Measurements from ENCODE around the gene PRKCE. TPM values are rescaled to one million over a fixed set of nuclear protein-coding genes. Genes with fewer than 3 reads are reported as not detected.

The PRKCE gene
- total RNA-seq, 6 experiments from 2014 or later, result 5.2 to 18.8 (median 11.0) TPM

DNA sequence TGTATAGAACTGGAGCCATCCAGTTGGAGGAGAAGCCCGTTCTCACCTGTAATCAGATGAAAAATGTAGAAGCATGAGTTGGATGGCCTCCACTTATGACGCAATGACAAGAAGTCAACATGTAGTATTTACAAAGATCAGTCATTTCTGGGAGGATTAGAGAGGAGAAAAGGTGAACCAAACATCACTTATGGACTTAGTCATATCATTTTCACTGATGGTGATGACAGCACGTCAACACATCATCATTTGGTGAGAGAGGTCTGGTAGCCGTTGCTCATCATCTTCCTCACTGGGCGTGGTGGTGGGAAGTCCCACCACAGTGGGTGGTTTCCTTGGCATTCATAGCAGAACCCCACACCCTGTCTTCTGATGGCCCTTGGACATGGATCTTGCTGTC lies 381.5 kb downstream of the PRKCE start:
- 25% methylated on average over 2 of the region's 5 CpGs for WGBS (ENCODE audit: insufficient coverage, low coverage, low lambda C conversion rate, missing lambda C conversion rate)
- intact Hi-C loops (cut with DNase I), result no loop called here
- TF ChIP-seq, protein P1, sequence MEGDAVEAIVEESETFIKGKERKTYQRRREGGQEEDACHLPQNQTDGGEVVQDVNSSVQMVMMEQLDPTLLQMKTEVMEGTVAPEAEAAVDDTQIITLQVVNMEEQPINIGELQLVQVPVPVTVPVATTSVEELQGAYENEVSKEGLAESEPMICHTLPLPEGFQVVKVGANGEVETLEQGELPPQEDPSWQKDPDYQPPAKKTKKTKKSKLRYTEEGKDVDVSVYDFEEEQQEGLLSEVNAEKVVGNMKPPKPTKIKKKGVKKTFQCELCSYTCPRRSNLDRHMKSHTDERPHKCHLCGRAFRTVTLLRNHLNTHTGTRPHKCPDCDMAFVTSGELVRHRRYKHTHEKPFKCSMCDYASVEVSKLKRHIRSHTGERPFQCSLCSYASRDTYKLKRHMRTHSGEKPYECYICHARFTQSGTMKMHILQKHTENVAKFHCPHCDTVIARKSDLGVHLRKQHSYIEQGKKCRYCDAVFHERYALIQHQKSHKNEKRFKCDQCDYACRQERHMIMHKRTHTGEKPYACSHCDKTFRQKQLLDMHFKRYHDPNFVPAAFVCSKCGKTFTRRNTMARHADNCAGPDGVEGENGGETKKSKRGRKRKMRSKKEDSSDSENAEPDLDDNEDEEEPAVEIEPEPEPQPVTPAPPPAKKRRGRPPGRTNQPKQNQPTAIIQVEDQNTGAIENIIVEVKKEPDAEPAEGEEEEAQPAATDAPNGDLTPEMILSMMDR (IDR thresholded peaks at IDR 0.05), result no peak
- TF ChIP-seq POLR2A (IDR thresholded peaks at IDR 0.05), result no peak
- Histone ChIP-seq H3K4me1 (peaks cover 0 to 60% (median 30%) of the 10 kb centered on the region in 4 donors), H3K9me3 (no peaks in the 10 kb centered on the region), H3K4me3 (no peak overlapping the region), H3K27ac (peak overlapping the region in 1 of 3 donors; percentile 36), H3K36me3 (no peaks in the 10 kb centered on the region), H3K27me3 (no peaks in the 10 kb centered on the region)
- DNase-seq, result no peak
- peak in 3 of 4 donors; percentile 28 to 54 (median 51) for ATAC-seq

DNA sequence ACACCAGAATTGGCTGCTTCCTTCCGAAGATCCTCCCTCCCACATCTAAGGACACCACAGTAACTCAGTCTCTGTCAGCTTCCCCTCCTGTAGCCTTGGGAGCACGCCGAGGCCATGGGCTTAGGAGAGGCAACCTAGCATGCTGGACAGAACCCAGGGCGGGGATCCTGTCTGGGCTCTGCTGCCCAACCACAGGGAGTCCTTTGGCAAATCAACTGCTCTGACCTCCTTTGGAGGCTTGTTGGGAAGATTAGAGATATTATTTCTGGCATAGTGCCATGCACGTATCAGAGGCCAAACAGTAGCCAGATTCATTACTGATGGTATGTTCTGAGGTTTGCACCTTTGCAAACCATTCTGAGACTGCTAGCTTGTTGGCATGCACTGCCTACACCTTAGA lies 383.1 kb downstream of the PRKCE start:
- ATAC-seq (peak in 3 of 4 donors; percentile 15 to 74 (median 39)), DNase-seq (peak in 1 of 3 donors; percentile 37)
- 62% methylated on average over 5 of the region's 5 CpGs for WGBS (ENCODE audit: insufficient coverage, low coverage, low lambda C conversion rate, missing lambda C conversion rate)
- H3K27me3 ChIP-seq, result no peaks in the 10 kb centered on the region
- no peaks in the 10 kb centered on the region for H3K36me3 ChIP-seq
- intact Hi-C loops (cut with DNase I), result no loop called here
- TF ChIP-seq, protein P1 (IDR thresholded peaks at IDR 0.05), result no peak
- TF ChIP-seq POLR2A (IDR thresholded peaks at IDR 0.05), result no peak
- H3K4me1 ChIP-seq, result peaks cover 0 to 73% (median 37%) of the 10 kb centered on the region in 4 donors
- no peaks in the 10 kb centered on the region for H3K9me3 ChIP-seq
- H3K4me3 ChIP-seq, result no peak overlapping the region
- no peak overlapping the region for H3K27ac ChIP-seq

DNA sequence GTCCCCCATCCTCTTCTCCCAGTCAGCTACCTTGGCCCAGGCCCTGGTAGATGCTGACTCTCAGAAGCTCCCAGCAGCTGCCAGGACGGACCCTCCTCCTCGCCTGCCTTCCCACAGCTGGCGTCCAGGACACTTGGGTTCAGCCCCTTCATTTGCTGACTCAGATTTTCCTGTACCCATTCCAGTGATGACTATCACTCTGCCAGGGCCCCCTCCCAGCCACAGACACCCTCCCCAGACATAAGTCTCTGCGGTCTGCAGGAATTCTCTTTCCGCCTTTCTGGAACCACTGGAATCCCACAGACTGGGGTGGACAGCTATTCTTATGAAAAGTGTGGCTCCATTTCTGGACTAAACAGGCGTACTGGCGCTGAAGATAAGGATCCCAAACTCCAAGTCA lies 385.5 kb downstream of the PRKCE start:
- Histone ChIP-seq H3K27ac (peak overlapping the region in 2 of 3 donors; percentile 76 to 89), H3K9me3 (no peaks in the 10 kb centered on the region), H3K4me1 (peaks cover 0 to 77% (median 34%) of the 10 kb centered on the region in 4 donors), H3K36me3 (no peaks in the 10 kb centered on the region), H3K27me3 (no peaks in the 10 kb centered on the region), H3K4me3 (no peak overlapping the region)
- intact Hi-C loops (cut with DNase I), result no loop called here
- 88% methylated on average over 3 of the region's 7 CpGs for WGBS (ENCODE audit: insufficient coverage, low coverage, low lambda C conversion rate, missing lambda C conversion rate)
- TF ChIP-seq, protein P1 (IDR thresholded peaks at IDR 0.05), result no peak
- TF ChIP-seq POLR2A (IDR thresholded peaks at IDR 0.05), result no peak
- ATAC-seq, result no peak
- no peak for DNase-seq

DNA sequence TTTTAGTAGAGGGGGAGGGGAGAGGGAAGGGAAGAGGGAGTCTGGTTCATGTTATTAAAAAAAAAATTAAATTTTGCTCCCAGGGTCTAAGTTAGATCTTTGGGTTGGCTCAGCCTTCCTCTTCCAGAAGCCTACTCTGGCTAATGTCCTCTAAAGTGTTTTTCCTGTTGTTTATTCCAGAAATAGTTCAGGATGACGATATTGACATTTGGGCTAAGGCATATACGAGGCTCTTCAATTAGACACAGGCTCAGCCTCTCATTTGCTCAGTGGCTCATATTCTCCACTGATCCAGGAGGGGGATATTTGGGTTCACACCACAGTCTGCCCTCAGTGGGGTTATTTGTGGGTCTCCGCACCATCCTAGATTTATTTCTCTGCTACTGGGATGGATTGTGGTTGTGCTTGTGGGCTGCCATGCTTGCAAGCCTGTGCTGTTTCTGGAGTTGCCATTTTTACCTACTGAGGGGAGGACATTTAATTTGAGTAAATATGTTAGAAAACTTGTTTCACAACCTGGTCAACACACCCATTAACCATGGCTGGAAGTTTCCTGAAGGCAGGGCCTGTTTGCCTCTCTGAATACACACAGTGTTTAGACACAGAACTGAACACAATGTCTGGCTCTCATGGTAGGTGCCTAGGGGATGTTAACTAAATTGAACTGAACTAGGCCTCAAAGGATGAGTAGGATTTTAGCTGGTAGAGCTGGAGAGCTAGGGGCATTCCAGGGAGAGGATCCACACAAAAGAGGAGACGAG lies 388.2 kb downstream of the PRKCE start:
- intact Hi-C loops (cut with DNase I), result no loop called here
- H3K36me3 ChIP-seq, result no peaks in the 10 kb centered on the region
- H3K4me1 ChIP-seq, result peaks cover 0 to 65% (median 28%) of the 10 kb centered on the region in 4 donors
- no peak for TF ChIP-seq POLR2A (IDR thresholded peaks at IDR 0.05)
- TF ChIP-seq, protein P1 (IDR thresholded peaks at IDR 0.05), result no peak
- no peak overlapping the region for H3K4me3 ChIP-seq
- 82% methylated on average over 4 of the region's 4 CpGs for WGBS (ENCODE audit: insufficient coverage, low coverage, low lambda C conversion rate, missing lambda C conversion rate)
- no peaks in the 10 kb centered on the region for H3K9me3 ChIP-seq
- H3K27ac ChIP-seq, result peak overlapping the region; percentile 3 to 89 (median 76)
- DNase-seq (no peak), ATAC-seq (no peak)
- H3K27me3 ChIP-seq, result no peaks in the 10 kb centered on the region
